CD4-positive, alpha-beta T cell treated with Interferon gamma for 1 hour (primary cell): ENCODE results near the gene TMEM37.

ENCODE experiments used
- DNase-seq: peaks from one replicate; pipeline ENCODE4 v3.0.0-alpha.2; 2020

TMEM37 gene

DNA sequence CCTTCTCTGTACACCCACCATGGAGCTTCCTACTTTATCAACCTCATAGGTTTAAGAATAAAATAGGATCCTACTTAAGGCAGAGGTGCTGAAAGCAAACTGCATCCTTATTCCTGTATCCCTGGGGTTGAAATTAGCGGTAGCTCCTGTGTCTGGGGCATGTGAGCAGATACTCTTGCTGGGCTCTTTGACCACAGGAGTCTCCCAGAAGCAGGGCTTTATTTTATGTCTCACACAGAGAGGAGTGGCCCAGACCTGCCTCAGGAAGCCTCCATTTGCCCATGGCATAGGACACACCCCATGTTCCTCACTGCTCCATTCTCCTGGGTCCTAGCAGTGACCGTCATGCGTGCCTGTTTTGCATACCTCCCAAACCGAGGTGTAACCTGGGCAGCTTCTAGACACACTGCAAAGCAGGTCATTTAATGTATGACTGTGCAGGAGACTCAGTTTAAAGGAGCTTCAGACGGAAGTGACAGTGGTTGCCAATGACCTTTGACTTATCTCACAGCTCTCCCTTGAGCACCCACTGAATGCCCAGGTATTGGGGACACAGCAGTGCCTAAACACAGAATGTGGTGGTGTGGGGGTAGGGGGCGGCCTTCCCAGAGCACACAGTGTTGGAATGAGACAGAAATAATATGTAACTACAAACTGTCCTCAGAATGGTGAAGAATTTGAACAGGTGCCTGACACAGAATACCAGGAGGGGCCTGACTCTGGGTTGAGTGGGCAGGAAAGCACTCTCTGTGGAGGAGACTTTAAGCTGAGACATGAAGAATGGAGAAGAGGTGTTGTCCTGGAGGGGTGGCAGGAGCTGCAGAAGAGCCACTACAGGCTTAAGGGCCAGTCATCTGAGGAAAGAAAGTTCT, 3.7 kb downstream of the TMEM37 start:
- no peak for DNase-seq

DNA sequence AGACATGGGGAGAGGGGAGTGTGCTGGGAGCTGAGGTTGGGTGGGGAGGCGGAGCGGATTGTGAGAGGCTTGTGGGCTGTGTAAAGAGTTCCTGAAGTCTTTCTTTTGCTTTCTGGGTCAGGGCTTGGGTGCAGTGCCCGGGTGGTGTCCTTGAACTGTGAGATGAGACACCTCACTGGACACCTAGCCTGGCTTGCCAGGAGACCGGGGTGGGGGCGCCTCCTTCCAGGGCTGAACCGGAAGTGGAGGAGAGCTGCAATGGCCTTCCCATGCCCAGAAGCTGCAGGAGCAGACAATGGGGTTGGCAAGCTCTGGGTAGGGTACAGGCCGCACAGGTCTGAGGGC, 4.3 kb downstream of the TMEM37 start:
- no peak for DNase-seq

DNA sequence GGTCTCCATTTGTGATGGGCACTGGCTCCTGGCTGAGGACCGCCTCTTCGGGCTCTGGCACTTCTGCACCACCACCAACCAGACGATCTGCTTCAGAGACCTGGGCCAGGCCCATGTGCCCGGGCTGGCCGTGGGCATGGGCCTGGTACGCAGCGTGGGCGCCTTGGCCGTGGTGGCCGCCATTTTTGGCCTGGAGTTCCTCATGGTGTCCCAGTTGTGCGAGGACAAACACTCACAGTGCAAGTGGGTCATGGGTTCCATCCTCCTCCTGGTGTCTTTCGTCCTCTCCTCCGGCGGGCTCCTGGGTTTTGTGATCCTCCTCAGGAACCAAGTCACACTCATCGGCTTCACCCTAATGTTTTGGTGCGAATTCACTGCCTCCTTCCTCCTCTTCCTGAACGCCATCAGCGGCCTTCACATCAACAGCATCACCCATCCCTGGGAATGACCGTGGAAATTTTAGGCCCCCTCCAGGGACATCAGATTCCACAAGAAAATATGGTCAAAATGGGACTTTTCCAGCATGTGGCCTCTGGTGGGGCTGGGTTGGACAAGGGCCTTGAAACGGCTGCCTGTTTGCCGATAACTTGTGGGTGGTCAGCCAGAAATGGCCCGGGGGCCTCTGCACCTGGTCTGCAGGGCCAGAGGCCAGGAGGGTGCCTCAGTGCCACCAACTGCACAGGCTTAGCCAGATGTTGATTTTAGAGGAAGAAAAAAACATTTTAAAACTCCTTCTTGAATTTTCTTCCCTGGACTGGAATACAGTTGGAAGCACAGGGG, 5.5 kb downstream of the TMEM37 start:
- DNase-seq = no peak

DNA sequence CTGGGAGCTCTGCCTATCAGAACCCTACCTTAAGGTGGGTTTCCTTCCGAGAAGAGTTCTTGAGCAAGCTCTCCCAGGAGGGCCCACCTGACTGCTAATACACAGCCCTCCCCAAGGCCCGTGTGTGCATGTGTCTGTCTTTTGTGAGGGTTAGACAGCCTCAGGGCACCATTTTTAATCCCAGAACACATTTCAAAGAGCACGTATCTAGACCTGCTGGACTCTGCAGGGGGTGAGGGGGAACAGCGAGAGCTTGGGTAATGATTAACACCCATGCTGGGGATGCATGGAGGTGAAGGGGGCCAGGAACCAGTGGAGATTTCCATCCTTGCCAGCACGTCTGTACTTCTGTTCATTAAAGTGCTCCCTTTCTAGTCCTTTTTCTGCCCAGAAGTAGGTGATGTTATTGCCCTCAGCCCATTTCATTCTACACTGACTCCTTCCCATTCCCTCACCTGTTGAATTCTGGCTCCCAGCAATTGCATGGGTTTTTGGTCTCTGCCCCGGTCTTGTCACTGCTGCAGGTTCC, 6.5 kb downstream of the TMEM37 start:
- DNase-seq = no peak

DNA sequence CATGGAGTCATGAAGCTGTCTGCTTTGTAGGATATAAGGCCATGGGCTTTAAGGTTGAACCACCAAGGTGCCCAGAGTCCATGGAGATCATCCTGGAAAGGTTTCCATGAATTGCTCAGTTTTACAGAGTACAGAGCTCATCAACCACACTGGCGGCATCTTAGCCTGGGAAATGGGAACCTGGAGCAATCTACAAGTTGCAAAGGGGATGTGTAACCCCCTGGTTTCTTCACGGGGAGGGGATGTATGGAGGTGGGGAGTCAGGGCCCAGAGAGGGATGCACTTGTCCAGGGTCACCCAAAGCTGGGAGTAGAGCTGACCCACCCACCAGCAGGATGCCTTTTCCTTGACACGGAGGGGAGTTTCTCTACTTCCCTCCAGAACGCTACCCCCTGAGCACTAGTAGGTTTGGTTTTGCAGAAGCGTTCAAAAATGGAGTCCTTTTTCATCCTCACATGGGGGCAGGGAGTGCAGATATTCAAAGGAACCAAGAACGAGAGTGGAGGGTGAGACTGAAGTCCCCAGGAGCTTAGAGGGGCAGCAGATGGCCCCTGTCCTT, 7.2 kb downstream of the TMEM37 start:
- no peak for DNase-seq

DNA sequence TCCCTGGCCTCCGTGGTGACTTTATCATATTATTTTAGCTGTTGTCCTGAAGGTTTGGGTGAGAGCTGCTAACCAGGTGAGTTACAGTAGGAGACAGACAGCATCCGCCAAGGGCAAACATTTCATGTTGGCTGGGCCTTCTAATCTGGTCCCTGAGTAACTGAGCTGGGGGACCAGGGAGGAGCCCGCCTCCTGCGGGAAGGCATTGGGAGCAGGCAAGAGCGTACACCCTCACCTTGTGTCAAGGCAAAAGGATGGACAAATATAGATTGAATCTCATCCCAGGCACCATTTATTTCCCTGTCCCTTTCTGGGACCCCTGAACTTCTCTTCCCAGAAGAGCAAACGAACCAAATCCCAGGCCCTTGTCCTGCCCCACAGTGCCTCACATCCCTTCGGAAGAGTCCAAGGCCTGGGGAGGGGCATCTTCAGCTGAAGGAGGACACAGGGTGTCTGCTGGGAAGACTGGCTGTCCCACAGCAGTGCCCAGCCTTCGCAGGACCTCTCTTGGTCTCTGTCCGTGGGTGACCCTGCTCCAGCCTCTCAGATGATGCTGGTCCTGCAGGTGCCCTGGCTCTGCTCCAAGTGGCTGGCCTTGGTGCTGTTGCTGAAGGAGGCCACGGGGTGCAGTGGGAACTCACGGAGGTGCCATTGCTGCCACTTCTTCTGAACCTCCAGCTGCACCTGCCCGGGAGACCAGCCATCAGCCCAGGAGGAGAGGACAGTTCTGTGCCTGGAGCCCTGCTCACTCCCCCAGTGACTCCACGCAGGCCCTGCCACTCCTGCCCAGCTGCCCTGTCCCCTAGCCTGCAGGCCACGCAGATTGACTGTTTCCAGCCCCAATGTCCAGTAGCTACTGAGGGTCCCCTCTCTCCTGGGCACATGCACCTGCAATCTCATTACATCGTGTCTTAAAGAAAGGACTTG, 8.2 kb downstream of the TMEM37 start:
- no peak for DNase-seq

DNA sequence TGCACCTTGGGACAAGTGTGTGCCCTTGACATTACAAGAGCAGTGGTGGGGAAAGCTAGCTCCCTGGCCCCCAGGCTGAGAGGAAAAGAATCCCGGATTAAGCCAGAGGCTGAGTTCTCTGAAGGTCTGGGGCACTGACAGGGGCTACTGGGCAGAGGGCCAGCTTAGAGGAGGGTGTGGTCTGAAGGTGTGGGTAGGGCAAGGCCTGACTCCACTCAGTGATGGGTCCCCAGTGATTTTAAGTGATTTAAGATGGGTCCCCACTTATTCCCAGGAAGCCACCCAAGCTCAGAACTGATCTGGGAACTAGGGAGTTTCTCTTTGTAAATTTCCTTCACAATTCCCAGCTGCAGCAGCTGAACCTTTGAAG, 8.8 kb downstream of the TMEM37 start:
- no peak for DNase-seq

DNA sequence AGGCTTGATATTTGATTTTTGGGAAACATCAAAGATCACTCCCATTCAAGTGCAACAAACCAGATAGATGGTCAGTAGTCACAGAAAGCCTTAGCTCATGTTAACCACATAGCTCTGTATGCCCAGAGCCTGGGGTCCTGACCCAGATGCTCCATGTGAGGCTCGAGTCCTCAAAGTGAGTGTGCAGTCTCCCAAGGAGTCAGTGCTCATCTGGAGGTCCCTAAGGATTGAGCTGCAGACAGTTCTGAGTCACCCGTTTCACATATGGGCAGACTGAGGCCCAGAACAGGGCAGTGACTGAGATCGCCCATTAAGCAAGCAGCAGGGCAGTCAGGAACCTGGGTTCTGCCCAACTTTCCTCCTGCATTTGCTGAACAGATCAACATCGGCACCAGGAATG, 9.2 kb downstream of the TMEM37 start:
- no peak for DNase-seq

DNA sequence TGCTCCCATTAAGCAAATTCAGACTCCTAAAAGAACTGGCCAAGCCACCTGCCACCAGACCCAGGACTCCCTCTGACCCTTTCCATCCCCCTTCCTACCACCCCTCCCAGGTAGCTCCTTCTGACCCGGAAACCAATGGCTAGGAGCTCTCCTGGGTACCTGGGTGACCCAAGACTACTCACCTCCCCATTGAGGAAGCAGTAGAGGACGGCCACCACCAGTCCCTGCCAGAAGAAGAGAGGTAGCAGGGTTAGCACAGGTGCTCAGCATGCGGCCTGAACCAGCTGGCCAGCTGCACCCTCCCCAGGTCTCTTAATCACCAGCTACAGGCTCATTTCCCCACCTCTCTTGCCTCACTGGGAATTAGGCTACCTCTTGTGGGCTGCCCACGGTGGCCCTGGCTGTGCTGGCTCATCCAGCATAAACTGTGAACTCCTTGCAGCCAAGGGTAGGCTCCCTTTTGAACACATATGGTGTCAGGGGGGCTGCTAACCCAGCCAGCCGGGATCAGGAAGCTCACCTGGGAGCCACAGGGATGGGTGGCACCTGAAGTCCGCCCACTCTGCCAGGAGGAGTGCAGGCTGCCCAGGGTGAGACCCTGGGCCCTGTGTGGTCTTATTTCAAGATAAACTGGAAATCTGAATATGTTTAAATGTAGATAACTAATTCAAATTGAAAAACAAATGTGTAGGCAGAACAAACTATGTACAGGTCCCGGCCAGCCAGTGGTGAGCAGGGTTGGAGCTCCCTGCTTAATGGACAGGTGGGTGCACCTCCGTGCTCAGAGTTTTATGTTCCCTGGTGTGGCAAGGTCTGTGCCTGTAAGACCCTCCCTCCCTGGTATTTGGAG, 9.9 kb downstream of the TMEM37 start:
- no peak for DNase-seq

DNA sequence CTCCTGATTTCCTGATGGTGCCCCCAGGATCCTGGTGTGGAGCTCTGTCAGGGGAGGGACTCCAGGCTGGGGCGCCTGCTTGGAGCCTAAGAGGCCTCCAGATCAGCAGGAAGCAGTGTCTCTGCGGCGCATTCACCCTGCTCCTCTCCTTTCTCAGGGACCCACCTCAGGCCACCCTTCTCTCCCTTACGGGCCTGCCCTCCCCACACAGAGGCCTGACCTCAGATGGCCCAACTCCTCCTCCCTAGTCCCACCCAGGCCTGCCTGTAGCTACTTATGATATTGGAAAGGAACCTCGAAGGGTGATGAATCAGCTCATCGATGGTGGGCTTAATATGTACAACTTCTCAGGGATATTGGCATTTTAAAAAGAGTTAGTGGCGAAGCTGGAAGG, 10.6 kb downstream of the TMEM37 start:
- DNase-seq = no peak

DNA sequence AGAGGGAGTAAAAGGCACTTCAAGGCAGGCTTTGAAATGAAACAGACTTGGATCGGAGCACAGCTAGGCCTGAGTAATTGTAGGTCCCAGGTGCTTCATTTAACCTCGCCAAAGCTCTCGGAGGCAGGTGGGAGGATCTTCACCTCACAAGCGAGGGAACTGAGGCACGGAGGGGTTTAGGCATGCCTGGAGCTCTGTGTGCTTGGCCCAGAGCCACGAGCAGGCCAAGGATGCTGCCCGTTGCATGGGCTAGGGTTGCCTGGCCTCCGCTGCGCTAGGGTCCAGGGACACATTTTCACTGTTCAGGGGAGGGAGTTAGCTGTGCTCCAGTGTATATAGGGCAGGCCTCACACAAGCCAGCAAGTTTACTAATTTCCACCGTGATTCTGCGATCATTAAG, 11.2 kb downstream of the TMEM37 start:
- DNase-seq = no peak

DNA sequence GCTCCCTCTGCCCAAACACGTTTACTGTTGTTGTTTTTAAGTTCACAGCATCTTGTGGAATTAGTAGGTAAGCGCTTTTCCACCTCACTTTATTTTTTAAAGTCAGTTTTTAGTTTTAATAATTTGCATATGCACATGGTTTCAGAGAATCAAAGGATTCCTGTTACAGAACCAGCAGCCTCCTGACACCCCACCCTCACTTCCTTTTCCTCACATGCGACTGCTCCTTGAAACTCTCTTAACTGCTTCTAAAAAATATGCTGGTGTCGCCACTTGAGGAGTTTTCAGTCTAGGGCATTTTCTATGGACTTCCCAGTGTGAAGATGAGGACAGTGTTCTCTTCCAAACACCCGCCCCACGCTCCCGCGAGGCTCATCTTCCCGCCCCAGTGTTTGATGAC, 14.4 kb downstream of the TMEM37 start:
- DNase-seq = no peak

DNA sequence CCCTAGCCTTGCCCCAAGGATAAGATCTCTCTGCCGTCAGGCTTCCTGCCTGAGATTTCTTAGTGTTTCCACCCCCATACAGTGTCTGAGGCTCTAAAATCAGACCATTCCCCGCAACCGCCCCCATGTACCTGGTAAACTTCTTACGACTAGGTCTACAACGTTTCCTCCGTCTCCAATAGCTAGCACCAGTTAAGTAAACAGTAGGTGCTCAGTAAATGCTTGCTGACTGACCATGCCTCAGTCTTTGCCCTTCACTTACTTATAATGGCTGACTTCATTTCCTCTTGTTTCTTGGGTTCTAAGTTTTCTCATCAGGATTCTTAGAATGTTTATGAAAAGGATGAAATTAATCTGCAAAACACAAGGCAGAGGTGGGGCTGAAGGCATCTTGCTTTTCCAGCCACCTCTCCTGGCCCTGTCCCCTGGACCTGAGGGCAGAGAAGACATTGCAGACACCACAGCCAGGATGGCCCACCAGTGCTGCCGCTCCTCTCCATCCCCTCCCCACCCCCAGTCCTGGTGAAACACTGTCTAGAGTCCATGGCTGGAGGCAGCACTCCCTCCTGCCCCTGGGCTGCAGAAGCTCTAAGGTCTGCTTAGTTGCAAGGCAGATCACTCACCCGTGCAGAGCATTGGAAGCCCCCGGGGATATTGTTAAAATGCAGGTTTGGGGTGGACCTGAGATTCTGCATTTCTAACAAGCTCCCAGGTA, 16.9 kb downstream of the TMEM37 start:
- no peak for DNase-seq

DNA sequence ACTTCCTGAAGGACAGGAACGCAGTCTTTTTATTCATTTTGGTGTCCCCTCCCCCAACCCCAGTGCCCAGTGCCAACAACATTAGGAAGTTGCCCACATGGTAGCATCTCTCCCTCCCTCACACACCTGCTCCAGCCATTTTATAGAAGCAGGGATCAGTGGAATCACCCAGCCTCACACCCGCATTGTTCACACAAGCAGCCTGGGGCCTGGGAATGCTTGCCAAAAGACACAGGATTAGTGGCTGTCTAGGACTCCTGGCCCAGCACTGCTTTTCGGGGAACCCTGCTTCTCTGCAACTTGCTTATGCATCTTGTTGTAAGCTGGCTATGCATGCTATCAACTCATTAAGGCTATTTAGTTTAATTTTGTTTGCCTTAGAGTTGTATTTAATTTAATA, 17.9 kb downstream of the TMEM37 start:
- DNase-seq = no peak

DNA sequence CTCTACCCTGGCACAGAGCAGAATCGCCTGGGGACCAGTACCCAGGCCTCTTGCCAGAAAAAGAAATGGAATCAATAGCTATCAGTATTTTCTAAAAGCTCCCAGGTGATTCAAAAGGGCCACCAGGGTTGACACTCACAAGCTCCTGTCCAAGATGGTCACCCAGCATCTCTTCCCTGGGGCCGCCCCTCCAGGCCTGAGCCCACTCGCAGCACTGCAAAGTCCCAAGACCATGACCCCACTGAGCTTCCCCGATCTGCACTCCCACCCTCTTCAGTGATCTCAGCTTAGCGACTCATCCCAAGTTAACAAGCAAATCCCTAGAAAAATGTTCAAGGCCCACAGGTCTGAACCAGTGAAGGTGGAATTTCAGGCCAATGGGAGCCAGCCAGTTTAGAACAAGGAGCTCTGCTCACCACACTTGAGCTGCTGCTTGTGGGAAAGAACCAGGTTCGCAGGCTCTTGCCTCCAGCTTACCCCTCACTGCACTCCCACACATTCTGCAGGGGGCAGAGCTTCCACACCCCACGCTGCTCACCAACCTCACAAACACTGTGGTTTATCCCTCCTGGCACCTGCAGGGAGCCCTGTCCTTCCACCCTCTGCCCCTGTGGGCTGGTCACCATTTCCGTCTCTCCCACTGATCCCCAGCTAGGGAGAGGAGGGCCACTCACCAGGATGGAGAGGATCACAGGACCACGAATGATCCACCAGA, 19.8 kb downstream of the TMEM37 start:
- no peak for DNase-seq

DNA sequence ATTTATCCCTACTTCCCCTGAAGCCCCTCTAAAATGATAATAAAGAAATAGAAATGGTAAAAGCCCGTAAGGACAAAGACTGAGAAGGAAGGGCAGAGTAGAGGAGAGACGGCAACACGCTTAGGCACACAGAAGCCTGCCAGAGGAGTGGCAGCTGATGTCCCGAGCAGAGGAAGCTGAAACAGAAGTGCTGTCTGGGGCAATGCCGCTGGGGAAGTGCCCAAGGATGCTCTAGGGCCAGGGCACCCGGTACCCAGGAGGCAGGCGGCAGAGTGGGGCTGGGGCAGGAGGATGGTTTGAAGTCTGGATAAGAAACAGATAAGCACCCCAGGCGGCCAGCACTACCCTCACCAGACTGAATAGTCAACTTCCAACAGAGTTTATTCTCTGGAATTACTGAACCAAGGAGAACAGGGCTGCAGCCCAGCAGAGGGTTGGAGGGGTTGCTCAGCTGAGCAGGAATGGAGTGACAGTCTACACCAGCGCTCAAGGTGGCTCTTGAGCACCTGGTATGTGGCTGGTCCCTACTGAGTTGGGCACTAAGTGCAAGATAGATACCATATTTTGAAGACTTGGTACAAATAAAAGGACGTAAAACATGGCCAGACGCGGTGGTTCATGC, 22.4 kb downstream of the TMEM37 start:
- DNase-seq = no peak

DNA sequence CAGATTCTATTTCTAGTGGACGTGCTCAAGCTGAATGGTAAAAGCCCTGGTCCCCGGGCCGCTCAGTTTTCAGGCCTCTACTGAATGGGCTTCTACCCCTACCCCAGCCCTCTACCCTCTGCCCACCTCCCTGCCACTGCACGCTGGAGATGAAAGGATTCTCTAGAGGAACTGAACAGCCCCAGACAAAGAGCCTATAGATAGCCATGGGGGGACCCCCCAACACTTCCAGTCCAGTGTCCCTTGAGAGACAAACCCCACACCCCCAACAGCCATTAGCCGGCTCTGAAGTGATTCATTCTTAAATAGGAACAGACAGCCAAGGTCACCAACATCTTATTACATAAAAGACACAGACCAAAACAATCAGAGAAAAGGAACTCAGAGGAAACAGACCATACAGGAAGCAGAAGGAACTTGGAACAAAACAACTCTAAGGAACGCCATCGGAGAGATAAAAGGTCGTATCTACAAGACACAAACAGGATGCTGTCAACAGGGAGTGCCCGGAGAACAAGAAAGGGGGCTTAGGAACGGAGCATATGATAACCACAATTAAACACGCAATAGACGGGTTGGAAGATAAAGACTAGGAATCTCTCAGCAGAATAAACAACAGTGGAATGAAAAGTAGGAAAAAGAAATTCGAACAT, 23.5 kb downstream of the TMEM37 start:
- DNase-seq = no peak

DNA sequence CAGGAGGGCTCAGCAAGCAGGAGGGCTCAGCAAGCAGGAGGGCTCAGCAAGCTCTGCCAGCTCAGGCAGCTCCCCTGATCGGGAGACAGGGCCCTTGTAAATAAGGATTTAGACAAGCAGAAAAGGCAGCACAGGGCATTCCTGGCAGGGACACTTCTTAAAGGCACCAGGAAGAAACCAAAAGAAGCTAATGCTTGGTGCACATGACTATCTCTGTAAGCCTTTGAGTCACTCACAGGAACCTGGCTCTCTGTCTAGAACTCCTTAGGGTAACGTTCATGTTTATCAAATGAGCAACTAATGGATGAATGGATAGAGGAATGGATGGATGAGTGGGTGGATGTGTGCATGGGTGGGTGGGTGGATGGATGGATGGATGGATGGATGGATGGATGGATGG, 28.4 kb downstream of the TMEM37 start:
- no peak for DNase-seq

DNA sequence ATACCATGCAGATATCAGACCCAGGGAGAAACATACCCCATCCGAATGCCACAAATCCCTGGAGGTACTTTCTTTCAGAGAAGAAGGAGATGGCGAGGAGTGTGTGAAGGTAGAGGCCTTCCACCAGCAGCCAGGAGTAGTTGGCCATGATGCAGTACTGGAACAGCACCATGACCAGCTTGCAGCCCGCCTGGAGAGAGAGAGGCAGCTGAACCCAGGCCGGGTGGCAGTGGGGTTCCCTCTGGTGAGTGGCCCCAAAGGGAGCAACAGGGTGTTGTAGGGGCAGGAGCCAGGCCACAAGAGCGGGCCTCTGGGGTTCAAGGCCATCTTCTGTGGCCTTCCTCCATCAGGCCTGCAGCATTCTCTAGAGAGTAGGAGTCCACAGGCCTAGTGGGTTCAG, 30.2 kb downstream of the TMEM37 start:
- no peak for DNase-seq
